Esophagus muscularis mucosa (tissue), 3 donors: Measurements from ENCODE around the gene MYCBPAP.

Experiments
- POLR2A ChIP-seq: fragments of 450-650 bp; IDR thresholded peaks from one replicate; pipeline ENCODE4 v1.6.1; 2017; ENCODE audit warnings: antibody characterized with exemption, moderate library complexity, mild to moderate bottlenecking, low read depth
- POLR2AphosphoS5 ChIP-seq, 2 donors: sonication (generic); formaldehyde crosslinking; IDR thresholded peaks; one replicate each; pipeline ENCODE4 v1.6.1; 2017; ENCODE audit warnings: antibody characterized with exemption in 2 of 2
- TF ChIP-seq, protein P1 (sequence below), 3 experiments: fragments of 200-600 bp in 2 of 3; fragments of 450-650 bp in 1 of 3; sonication (generic) in 2 of 3; IDR thresholded peaks; one replicate each; pipeline ENCODE4 v1.5.1; 2017 to 2019; ENCODE audit warnings: antibody characterized with exemption in 3 of 3, mild to moderate bottlenecking in 2 of 3, moderate library complexity in 1 of 3

DNA sequence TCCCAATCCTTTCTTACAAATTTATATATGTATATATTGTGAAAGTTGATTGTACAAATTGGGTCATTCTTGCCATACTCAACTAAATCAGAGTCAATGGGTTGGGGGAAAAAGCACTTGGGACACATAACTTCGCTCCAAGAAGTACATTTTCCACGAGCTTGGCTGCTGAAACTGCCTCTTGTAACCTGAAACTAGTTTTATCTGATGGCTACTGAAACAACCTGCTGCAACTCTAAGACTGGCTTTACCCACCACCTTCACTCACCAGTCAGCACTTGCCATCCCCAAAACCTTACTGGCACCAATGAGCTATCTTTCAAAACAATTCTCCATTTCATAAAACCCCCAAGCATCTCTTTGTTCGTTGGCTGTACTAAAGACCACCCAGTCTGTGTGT, 14.5 kb upstream of the MYCBPAP start:
- TF ChIP-seq, protein P1, sequence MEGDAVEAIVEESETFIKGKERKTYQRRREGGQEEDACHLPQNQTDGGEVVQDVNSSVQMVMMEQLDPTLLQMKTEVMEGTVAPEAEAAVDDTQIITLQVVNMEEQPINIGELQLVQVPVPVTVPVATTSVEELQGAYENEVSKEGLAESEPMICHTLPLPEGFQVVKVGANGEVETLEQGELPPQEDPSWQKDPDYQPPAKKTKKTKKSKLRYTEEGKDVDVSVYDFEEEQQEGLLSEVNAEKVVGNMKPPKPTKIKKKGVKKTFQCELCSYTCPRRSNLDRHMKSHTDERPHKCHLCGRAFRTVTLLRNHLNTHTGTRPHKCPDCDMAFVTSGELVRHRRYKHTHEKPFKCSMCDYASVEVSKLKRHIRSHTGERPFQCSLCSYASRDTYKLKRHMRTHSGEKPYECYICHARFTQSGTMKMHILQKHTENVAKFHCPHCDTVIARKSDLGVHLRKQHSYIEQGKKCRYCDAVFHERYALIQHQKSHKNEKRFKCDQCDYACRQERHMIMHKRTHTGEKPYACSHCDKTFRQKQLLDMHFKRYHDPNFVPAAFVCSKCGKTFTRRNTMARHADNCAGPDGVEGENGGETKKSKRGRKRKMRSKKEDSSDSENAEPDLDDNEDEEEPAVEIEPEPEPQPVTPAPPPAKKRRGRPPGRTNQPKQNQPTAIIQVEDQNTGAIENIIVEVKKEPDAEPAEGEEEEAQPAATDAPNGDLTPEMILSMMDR (IDR thresholded peaks at IDR 0.05): no peak
- no peak for TF ChIP-seq POLR2A
- TF ChIP-seq POLR2AphosphoS5 (IDR thresholded peaks at IDR 0.05): no peak
